DND-41 (cell line): ENCODE measurements around the gene TNNC2.

Source experiments
- ATAC-seq: fragments of 200-7000 bp; cut with Tn5 transposase; 3 replicates; pipeline ENCODE4 v1.9.1; 2021; ENCODE audit warnings: low read depth; ENCODE audit not compliant: insufficient read depth
- DNase-seq: peaks from one replicate; pipeline ENCODE4 v3.0.0-alpha.2; 2020
- H2AFZ ChIP-seq: 2 replicates; pipeline ENCODE4 v1.6.0; 2012; ENCODE audit warnings: low read depth, low read length
- H3K27ac ChIP-seq: 2 replicates; pipeline ENCODE4 v1.5.1; 2012; ENCODE audit warnings: low read length, inconsistent platforms
- H3K27me3 ChIP-seq: fragments of 200-600 bp; sonication (generic); 2 replicates; pipeline ENCODE4 v1.6.0; 2012; ENCODE audit warnings: low read length, mild to moderate bottlenecking, inconsistent platforms; ENCODE audit not compliant: insufficient read depth, poor library complexity
- H3K36me3 ChIP-seq: 2 replicates; pipeline ENCODE4 v1.5.1; 2012; ENCODE audit warnings: low read length, inconsistent platforms; ENCODE audit not compliant: insufficient read depth
- H3K4me1 ChIP-seq: 2 replicates; pipeline ENCODE4 v1.5.1; 2012; ENCODE audit warnings: mild to moderate bottlenecking, low read length; ENCODE audit not compliant: insufficient read depth
- H3K4me2 ChIP-seq: 2 replicates; pipeline ENCODE4 v1.6.0; 2012; ENCODE audit warnings: mild to moderate bottlenecking, moderate library complexity, low read length, inconsistent platforms; ENCODE audit not compliant: insufficient read depth
- H3K4me3 ChIP-seq, 2 experiments: fragments of 200-600 bp in 1 of 2; shearing (Covaris generic) in 1 of 2; 2 replicates each; pipeline ENCODE4 v1.5.1; 2012 to 2016; ENCODE audit warnings: inconsistent platforms in 2 of 2, low read length in 2 of 2, mild to moderate bottlenecking in 2 of 2, low read depth in 1 of 2, moderate library complexity in 1 of 2
- H3K79me2 ChIP-seq: 2 replicates; pipeline ENCODE4 v1.6.0; 2012; ENCODE audit warnings: low read length, inconsistent platforms; ENCODE audit not compliant: insufficient read depth
- H3K9ac ChIP-seq: 2 replicates; pipeline ENCODE4 v1.6.0; 2012; ENCODE audit warnings: low read depth, mild to moderate bottlenecking, inconsistent platforms, low read length, moderate library complexity
- H3K9me3 ChIP-seq: 2 replicates; pipeline ENCODE4 v1.5.1; 2012; ENCODE audit warnings: low read length, moderate library complexity, mild to moderate bottlenecking, inconsistent platforms; ENCODE audit not compliant: insufficient read depth, severe bottlenecking
- H4K20me1 ChIP-seq: 2 replicates; pipeline ENCODE4 v1.6.0; 2012; ENCODE audit warnings: low read length; ENCODE audit not compliant: insufficient read depth
- CTCF ChIP-seq: IDR thresholded peaks from 2 replicates; pipeline ENCODE4 v1.5.1; 2012; ENCODE audit warnings: borderline replicate concordance, low read length, moderate library complexity, mild to moderate bottlenecking; ENCODE audit not compliant: poor library complexity, severe bottlenecking; ENCODE audit errors: extremely low read depth
- EZH2 ChIP-seq: IDR thresholded peaks from 3 replicates; pipeline ENCODE4 v1.6.1; 2012; ENCODE audit warnings: borderline replicate concordance, low read depth, mild to moderate bottlenecking, moderate library complexity, low read length, inconsistent platforms; ENCODE audit not compliant: severe bottlenecking

Gene TNNC2

GRCh38 chr20:45866454-45866853, 39.3 kb upstream of the TNNC2 start:
- Histone ChIP-seq H3K9me3 (no peaks in the 10 kb centered on the region), H3K4me2 (no peak overlapping the region), H3K27ac (no peak overlapping the region), H3K4me3 (no peak overlapping the region), H3K9ac (no peak overlapping the region), H3K79me2 (no peaks in the 10 kb centered on the region), H3K36me3 (no peaks in the 10 kb centered on the region), H3K27me3 (no peaks in the 10 kb centered on the region), H2AFZ (no peak overlapping the region), H4K20me1 (no peaks in the 10 kb centered on the region), H3K4me1 (no peaks in the 10 kb centered on the region)
- DNase-seq (no peak), ATAC-seq (no peak)
- TF ChIP-seq EZH2, result no peak

GRCh38 chr20:45863543-45864470, 36.7 kb upstream of the TNNC2 start:
- DNase-seq (no peak), ATAC-seq (no peak)
- H3K4me1 ChIP-seq, result peaks cover 8% of the 10 kb centered on the region
- H3K4me3 ChIP-seq, result no peak overlapping the region
- H3K79me2 ChIP-seq, result peaks cover 8% of the 10 kb centered on the region
- no peak overlapping the region for H3K9ac ChIP-seq
- no peak overlapping the region for H3K4me2 ChIP-seq
- no peaks in the 10 kb centered on the region for H3K9me3 ChIP-seq
- TF ChIP-seq EZH2, result no peak
- no peak for TF ChIP-seq CTCF
- H4K20me1 ChIP-seq, result no peaks in the 10 kb centered on the region
- no peak overlapping the region for H3K27ac ChIP-seq
- H2AFZ ChIP-seq, result no peak overlapping the region
- no peaks in the 10 kb centered on the region for H3K36me3 ChIP-seq
- no peaks in the 10 kb centered on the region for H3K27me3 ChIP-seq

- Histone ChIP-seq H3K4me1 (peaks cover 24% of the 10 kb centered on the region), H3K4me2 (no peak overlapping the region), H3K79me2 (peaks cover 28% of the 10 kb centered on the region), H2AFZ (no peak overlapping the region), H3K27ac (no peak overlapping the region), H3K27me3 (no peaks in the 10 kb centered on the region), H3K9ac (no peak overlapping the region), H3K9me3 (no peaks in the 10 kb centered on the region), H3K4me3 (no peak overlapping the region), H4K20me1 (no peaks in the 10 kb centered on the region), H3K36me3 (peaks cover 3% of the 10 kb centered on the region; the same call in 1 of the 2 replicates)
- TF ChIP-seq CTCF, result no peak
- TF ChIP-seq EZH2, result no peak
- no peak for DNase-seq
- ATAC-seq, result no peak
Measured at GRCh38 chr20:45861221-45862075, 34.3 kb upstream of the TNNC2 start.
